Spleen (tissue), 11 donors: ENCODE measurements around the gene PCARE. TPM values are rescaled to one million over a fixed set of nuclear protein-coding genes. Genes with fewer than 3 reads are reported as not detected.

Source experiments
- DNase-seq: peaks from one replicate; pipeline ENCODE4 v3.0.0-alpha.2; 2020
- H3K27ac ChIP-seq, 8 donors: fragments of 200-600 bp; sonication (generic) in 7 of 8; 1 replicate in 4 of 8; 2 replicates in 4 of 8; pipeline versions ENCODE4 v1.5.0 to v1.8.0; 2016 to 2021; ENCODE audit warnings: inconsistent platforms in 4 of 8, mild to moderate bottlenecking in 4 of 8, moderate library complexity in 1 of 8
- H3K27me3 ChIP-seq, 7 donors: fragments of 200-600 bp; sonication (generic) in 6 of 7; replicated peaks in 1 of 7; 1 replicate in 4 of 7; 2 replicates in 3 of 7; pipeline versions ENCODE4 v1.5.0 to v1.8.0; 2016 to 2021; ENCODE audit warnings: inconsistent platforms in 3 of 7, mild to moderate bottlenecking in 1 of 7
- H3K36me3 ChIP-seq, 6 donors: fragments of 200-600 bp; sonication (generic) in 5 of 6; 1 replicate in 4 of 6; 2 replicates in 2 of 6; pipeline versions ENCODE4 v1.5.0 to v1.8.0; 2016 to 2021; ENCODE audit warnings: inconsistent platforms in 2 of 6
- H3K4me1 ChIP-seq, 6 donors: fragments of 200-600 bp; sonication (generic) in 5 of 6; 1 replicate in 3 of 6; 2 replicates in 3 of 6; pipeline versions ENCODE4 v1.5.0 to v1.8.0; 2016 to 2021; ENCODE audit warnings: inconsistent platforms in 3 of 6
- H3K4me3 ChIP-seq, 8 donors: fragments of 200-600 bp; sonication (generic) in 7 of 8; 1 replicate in 4 of 8; 2 replicates in 4 of 8; pipeline versions ENCODE4 v1.5.0 to v1.8.0; 2016 to 2021; ENCODE audit warnings: inconsistent platforms in 4 of 8, mild to moderate bottlenecking in 4 of 8, moderate library complexity in 2 of 8
- H3K9me3 ChIP-seq, 8 donors: fragments of 200-600 bp; sonication (generic) in 7 of 8; 1 replicate in 4 of 8; 2 replicates in 4 of 8; pipeline versions ENCODE4 v1.5.0 to v1.8.0; 2016 to 2021; ENCODE audit warnings: inconsistent platforms in 4 of 8
- CTCF ChIP-seq, 11 experiments: fragments of 200-600 bp in 7 of 11; fragments of 450-650 bp in 4 of 11; sonication (generic) in 4 of 11; IDR thresholded peaks in 8 of 11; conservative IDR thresholded peaks in 3 of 11; 1 replicate in 7 of 11; 2 replicates in 4 of 11; pipeline versions ENCODE4 v1.4.0 to v1.8.0; 2016 to 2021; ENCODE audit warnings: antibody characterized with exemption in 11 of 11, inconsistent platforms in 4 of 11, mild to moderate bottlenecking in 1 of 11
- POLR2A ChIP-seq, 3 donors: fragments of 450-650 bp; IDR thresholded peaks; one replicate each; pipeline ENCODE4 v1.5.1; 2017; ENCODE audit warnings: antibody characterized with exemption in 3 of 3, mild to moderate bottlenecking in 1 of 3
- POLR2AphosphoS5 ChIP-seq, 3 donors: sonication (generic); formaldehyde crosslinking; IDR thresholded peaks; one replicate each; pipeline ENCODE4 v1.5.1; 2017; ENCODE audit warnings: antibody characterized with exemption in 3 of 3
- WGBS, 5 donors: extraction: QIAGEN DNeasy Blood & Tissue Kit in 3 of 5; methylation state at CpG; one replicate each; pipeline versions ENCODE4 v1.1.5 to v1.1.7; 2013 to 2018; 5-methylcytosine and 5-hydroxymethylcytosine counted together
- intact Hi-C: fragments of 100-400 bp; cut with DNase I; formaldehyde crosslinking; loops from one replicate; pipeline ENCODE4 v1.15.0; 2023; ENCODE audit warnings: low total_unique reads
- polyA plus RNA-seq, 3 donors: library from polyadenylated mRNA; stranded (reverse); fragments of 200-250 nt; gene quantifications; one replicate each; pipeline ENCODE4 v1.2.1, GENCODE V29; 2013
- total RNA-seq, 7 donors: library from RNA; depleted of rRNA in 3 of 7; stranded (reverse); fragments of >200 nt in 3 of 7; fragmentation: NEBNext Ultra II Directional in 4 of 7; extraction: Animal tissue kit (Norgen Biotek cat#: 25700) in 4 of 7; gene quantifications; one replicate each; pipeline versions ENCODE4 v1.1.0 to v1.2.1, GENCODE V29; 2016 to 2021
- donor health status: healthy with polysubstance abuse.
- donor health status: DM: no; HTN: no; CAD: no; lungs with moderate emphysema.
- donor health status: DM: no; HTN: no; CAD: no.
- donor health status: Bipolar disorder and iron deficiency.
- donor health status: healthy.
- donor health status: DM: no; HTN: no; CAD: no.
- donor health status: DM: yes; HTN: yes; CAD: no.

The PCARE gene
- total and polyA plus RNA-seq, 10 donors: not detected

DNA sequence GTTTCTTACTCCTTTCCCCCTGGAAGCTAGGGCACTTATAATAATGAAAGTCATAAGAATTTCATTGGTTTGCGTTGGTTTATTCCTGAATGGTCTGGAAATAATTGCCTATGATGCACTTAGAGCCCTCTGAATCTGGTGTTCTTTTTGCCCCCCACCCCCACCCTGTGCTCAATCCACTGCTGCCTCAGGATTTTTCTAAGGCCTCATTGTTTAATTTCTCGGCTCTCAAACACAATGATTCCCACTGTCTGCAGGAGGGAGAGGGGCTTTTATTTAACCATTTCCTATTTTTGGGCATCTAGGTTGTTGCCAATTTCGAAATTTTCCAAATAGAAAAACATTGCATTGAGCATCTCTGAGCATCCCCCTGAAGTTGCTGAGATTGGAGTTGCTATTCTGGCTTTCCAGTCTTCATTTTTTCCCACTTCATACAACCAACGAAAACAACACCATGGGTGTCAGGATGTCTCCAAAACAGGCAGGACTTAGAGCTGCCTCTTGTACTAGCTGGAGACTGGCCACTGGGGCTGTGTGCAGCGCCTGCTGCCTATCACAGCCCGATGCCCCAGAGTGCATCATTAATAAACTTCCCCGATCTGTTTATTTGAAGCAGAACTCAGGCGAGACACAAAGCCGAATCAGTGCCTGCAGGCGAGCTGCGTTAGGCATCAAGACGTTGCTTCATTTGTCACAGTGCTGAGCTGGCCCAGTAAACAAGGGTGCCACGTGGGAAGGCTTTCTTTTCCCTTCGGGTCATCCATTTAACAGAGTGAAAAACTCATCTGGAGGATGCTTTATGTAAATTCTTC is 1.8 kb upstream of the PCARE start:
- Histone ChIP-seq H3K36me3 (no peaks in the 10 kb centered on the region), H3K27me3 (no peaks in the 10 kb centered on the region), H3K9me3 (peaks cover 0 to 37% (median 23%) of the 10 kb centered on the region in 8 donors), H3K27ac (no peak overlapping the region), H3K4me1 (no peaks in the 10 kb centered on the region), H3K4me3 (no peak overlapping the region)
- intact Hi-C loops: no loop called here
- TF ChIP-seq POLR2AphosphoS5 (IDR thresholded peaks at IDR 0.05) (no peak), POLR2A (IDR thresholded peaks at IDR 0.05) (no peak), CTCF (IDR thresholded peaks at IDR 0.05 in 8 of 11, conservative IDR thresholded peaks at IDR 0.05 in 3 of 11) (no peak)
- 64 to 77% (median 69%) methylated on average over 14 of the region's 14 CpGs for WGBS, 5 donors
- DNase-seq: no peak

DNA sequence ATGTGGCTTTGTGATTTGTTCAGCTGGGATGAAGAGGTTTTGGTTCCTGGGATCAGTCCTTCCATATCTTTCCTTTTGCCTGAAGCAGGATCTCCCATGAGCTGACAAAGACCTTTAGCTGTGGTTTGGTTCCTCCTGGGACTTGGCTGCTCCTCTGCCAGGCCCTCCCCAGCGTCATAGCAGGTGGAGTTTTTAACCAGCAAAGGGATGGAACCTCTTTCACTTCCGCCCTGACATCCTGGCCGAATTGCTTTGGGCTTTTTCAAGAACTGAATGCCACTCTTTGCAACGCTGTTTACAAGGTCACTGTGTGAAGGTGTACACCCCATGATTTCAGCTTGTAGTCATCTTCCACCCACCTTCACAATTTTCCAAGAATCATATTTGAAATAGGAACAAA is 390 bp downstream of the PCARE start:
- H3K4me3 ChIP-seq: no peak overlapping the region
- DNase-seq: no peak
- H3K9me3 ChIP-seq: peaks cover 0 to 15% (median 4%) of the 10 kb centered on the region in 8 donors
- TF ChIP-seq CTCF (IDR thresholded peaks at IDR 0.05 in 8 of 11, conservative IDR thresholded peaks at IDR 0.05 in 3 of 11): no peak
- TF ChIP-seq POLR2A (IDR thresholded peaks at IDR 0.05): no peak
- TF ChIP-seq POLR2AphosphoS5 (IDR thresholded peaks at IDR 0.05): no peak
- no peaks in the 10 kb centered on the region for H3K27me3 ChIP-seq
- no peaks in the 10 kb centered on the region for H3K36me3 ChIP-seq
- no peak overlapping the region for H3K27ac ChIP-seq
- intact Hi-C loops: no loop called here
- WGBS, 5 donors: 58 to 75% (median 69%) methylated on average over 4 of the region's 4 CpGs
- H3K4me1 ChIP-seq: no peaks in the 10 kb centered on the region

- no peaks in the 10 kb centered on the region for H3K36me3 ChIP-seq
- H3K4me3 ChIP-seq: no peak overlapping the region
- intact Hi-C loops: no loop called here
- no peak overlapping the region for H3K27ac ChIP-seq
- DNase-seq: no peak
- no peaks in the 10 kb centered on the region for H3K27me3 ChIP-seq
- peaks cover 0 to 7% (median 0%) of the 10 kb centered on the region in 8 donors for H3K9me3 ChIP-seq
- TF ChIP-seq POLR2A (IDR thresholded peaks at IDR 0.05): no peak
- TF ChIP-seq CTCF (IDR thresholded peaks at IDR 0.05 in 8 of 11, conservative IDR thresholded peaks at IDR 0.05 in 3 of 11): no peak
- TF ChIP-seq POLR2AphosphoS5 (IDR thresholded peaks at IDR 0.05): no peak
- no peaks in the 10 kb centered on the region for H3K4me1 ChIP-seq
- WGBS, 5 donors: 77 to 88% (median 81%) methylated on average over 5 to 12 of the region's 12 CpGs
Measured at GRCh38 chr2:29072971-29073725, 1.2 kb downstream of the PCARE start.

GRCh38 chr2:29072251-29072650 is 2.1 kb downstream of the PCARE start:
- Histone ChIP-seq H3K27ac (no peak overlapping the region), H3K27me3 (no peaks in the 10 kb centered on the region), H3K4me1 (no peaks in the 10 kb centered on the region), H3K9me3 (no peaks in the 10 kb centered on the region), H3K4me3 (no peak overlapping the region), H3K36me3 (no peaks in the 10 kb centered on the region)
- intact Hi-C loops: no loop called here
- 87 to 95% (median 89%) methylated on average over 2 to 8 of the region's 8 CpGs for WGBS, 5 donors
- no peak for DNase-seq
- TF ChIP-seq CTCF (IDR thresholded peaks at IDR 0.05 in 8 of 11, conservative IDR thresholded peaks at IDR 0.05 in 3 of 11) (no peak), POLR2AphosphoS5 (IDR thresholded peaks at IDR 0.05) (no peak), POLR2A (IDR thresholded peaks at IDR 0.05) (no peak)
